ENCODE measurements around the gene HOXA5. TPM values are rescaled to one million over a fixed set of nuclear protein-coding genes. Genes with fewer than 3 reads are reported as not detected.
A peak's percentile ranks its signal among the peaks of the same experiment; 100 is the strongest.

The HOXA5 gene
- total and polyA plus RNA-seq, 2 donors = 0.24 to 0.43 TPM

- H3K9me3 ChIP-seq (ENCODE audit: control insufficient read depth in 2 of 2, insufficient read depth in 1 of 2, low read length in 1 of 2) = peaks cover 0 to 17% of the 10 kb centered on the region in 2 donors
- DNase-seq (ENCODE audit: low read depth in 6 of 9, low spot score in 9 of 9) = no peak
- peaks cover 31 to 55% of the 10 kb centered on the region in 2 donors for H3K4me1 ChIP-seq (ENCODE audit: control insufficient read depth in 2 of 2, insufficient read depth in 2 of 2, low read length in 2 of 2)
These were observed 22.6 kb upstream of the HOXA5 start for GRCh38 chr7:27165996-27166530.

GRCh38 chr7:27165089-27165995 lies 21.9 kb upstream of the HOXA5 start, which contains the start of gene HOXA9:
HOXA9 (minus strand) TSS chr7:27165537; CDS start chr7:27165457, 80 bp downstream.
- Histone ChIP-seq H3K36me3 (ENCODE audit: control insufficient read depth in 2 of 2, insufficient read depth in 2 of 2, low read length in 1 of 2) (peaks cover 0 to 3% of the 10 kb centered on the region in 2 donors), H3K27me3 (ENCODE audit: control insufficient read depth in 2 of 2, insufficient read depth in 1 of 2, low read length in 1 of 2) (peaks cover 61 to 100% of the 10 kb centered on the region in 2 donors), H3K4me1 (ENCODE audit: control insufficient read depth in 2 of 2, insufficient read depth in 2 of 2, low read length in 2 of 2) (peaks cover 35 to 61% of the 10 kb centered on the region in 2 donors), H3K9me3 (ENCODE audit: control insufficient read depth in 2 of 2, insufficient read depth in 1 of 2, low read length in 1 of 2) (peaks cover 0 to 17% of the 10 kb centered on the region in 2 donors), H3K27ac (ENCODE audit: low read depth in 1 of 2, low read length in 1 of 2) (no peak within 1 kb of the TSS), H3K4me3 (ENCODE audit: low read length in 2 of 2) (peak within 1 kb of the TSS; percentile 14 to 36)
- no peak for DNase-seq (ENCODE audit: low read depth in 6 of 9, low spot score in 9 of 9)
- 1% methylated on average over 82 of the region's 82 CpGs for WGBS

More at GRCh38 chr7:27165996-27166530, 22.6 kb upstream of the HOXA5 start:
- Histone ChIP-seq H3K27ac (ENCODE audit: low read depth in 1 of 2, low read length in 1 of 2) (no peak overlapping the region), H3K36me3 (ENCODE audit: control insufficient read depth in 2 of 2, insufficient read depth in 2 of 2, low read length in 1 of 2) (peaks cover 0 to 3% of the 10 kb centered on the region in 2 donors), H3K27me3 (ENCODE audit: control insufficient read depth in 2 of 2, insufficient read depth in 1 of 2, low read length in 1 of 2) (peaks cover 54 to 100% of the 10 kb centered on the region in 2 donors), H3K4me3 (ENCODE audit: low read length in 2 of 2) (peak overlapping the region; percentile 14 to 36)
- 2% methylated on average over 46 of the region's 46 CpGs for WGBS

- peaks cover 68 to 100% of the 10 kb centered on the region in 2 donors for H3K27me3 ChIP-seq (ENCODE audit: control insufficient read depth in 2 of 2, insufficient read depth in 1 of 2, low read length in 1 of 2)
- 4% methylated on average over 47 of the region's 47 CpGs for WGBS
- no peak for DNase-seq (ENCODE audit: low read depth in 6 of 9, low spot score in 9 of 9)
- H3K36me3 ChIP-seq (ENCODE audit: control insufficient read depth in 2 of 2, insufficient read depth in 2 of 2, low read length in 1 of 2) = peaks cover 0 to 3% of the 10 kb centered on the region in 2 donors
- H3K27ac ChIP-seq (ENCODE audit: low read depth in 1 of 2, low read length in 1 of 2) = no peak overlapping the region
- peak overlapping the region; percentile 14 to 36 for H3K4me3 ChIP-seq (ENCODE audit: low read length in 2 of 2)
- H3K4me1 ChIP-seq (ENCODE audit: control insufficient read depth in 2 of 2, insufficient read depth in 2 of 2, low read length in 2 of 2) = peaks cover 34 to 62% of the 10 kb centered on the region in 2 donors
- H3K9me3 ChIP-seq (ENCODE audit: control insufficient read depth in 2 of 2, insufficient read depth in 1 of 2, low read length in 1 of 2) = peaks cover 0 to 22% of the 10 kb centered on the region in 2 donors
These were observed 21.0 kb upstream of the HOXA5 start for GRCh38 chr7:27164367-27165088.

GRCh38 chr7:27164045-27164366 lies 20.5 kb upstream of the HOXA5 start:
- no peak overlapping the region for H3K4me3 ChIP-seq (ENCODE audit: low read length in 2 of 2)
- H3K9me3 ChIP-seq (ENCODE audit: control insufficient read depth in 2 of 2, insufficient read depth in 1 of 2, low read length in 1 of 2) = peaks cover 0 to 22% of the 10 kb centered on the region in 2 donors
- peaks cover 73 to 100% of the 10 kb centered on the region in 2 donors for H3K27me3 ChIP-seq (ENCODE audit: control insufficient read depth in 2 of 2, insufficient read depth in 1 of 2, low read length in 1 of 2)
- 18% methylated on average over 12 of the region's 12 CpGs for WGBS
- H3K27ac ChIP-seq (ENCODE audit: low read depth in 1 of 2, low read length in 1 of 2) = no peak overlapping the region
- no peak for DNase-seq (ENCODE audit: low read depth in 6 of 9, low spot score in 9 of 9)
- peaks cover 0 to 3% of the 10 kb centered on the region in 2 donors for H3K36me3 ChIP-seq (ENCODE audit: control insufficient read depth in 2 of 2, insufficient read depth in 2 of 2, low read length in 1 of 2)
- peaks cover 34 to 59% of the 10 kb centered on the region in 2 donors for H3K4me1 ChIP-seq (ENCODE audit: control insufficient read depth in 2 of 2, insufficient read depth in 2 of 2, low read length in 2 of 2)

GRCh38 chr7:27163288-27164044 lies 20.0 kb upstream of the HOXA5 start:
- H3K4me1 ChIP-seq (ENCODE audit: control insufficient read depth in 2 of 2, insufficient read depth in 2 of 2, low read length in 2 of 2) = peaks cover 34 to 59% of the 10 kb centered on the region in 2 donors
- no peak overlapping the region for H3K27ac ChIP-seq (ENCODE audit: low read depth in 1 of 2, low read length in 1 of 2)
- WGBS = 26% methylated on average over 24 of the region's 24 CpGs
- peaks cover 79 to 100% of the 10 kb centered on the region in 2 donors for H3K27me3 ChIP-seq (ENCODE audit: control insufficient read depth in 2 of 2, insufficient read depth in 1 of 2, low read length in 1 of 2)
- no peak overlapping the region for H3K4me3 ChIP-seq (ENCODE audit: low read length in 2 of 2)
- DNase-seq (ENCODE audit: low read depth in 6 of 9, low spot score in 9 of 9) = no peak
- peaks cover 0 to 3% of the 10 kb centered on the region in 2 donors for H3K36me3 ChIP-seq (ENCODE audit: control insufficient read depth in 2 of 2, insufficient read depth in 2 of 2, low read length in 1 of 2)
- peaks cover under 1 to 24% of the 10 kb centered on the region in 2 donors for H3K9me3 ChIP-seq (ENCODE audit: control insufficient read depth in 2 of 2, insufficient read depth in 1 of 2, low read length in 1 of 2)

- H3K27ac ChIP-seq (ENCODE audit: low read depth in 1 of 2, low read length in 1 of 2) = no peak overlapping the region
- WGBS = 61% methylated on average over 7 of the region's 7 CpGs
- no peak overlapping the region for H3K4me3 ChIP-seq (ENCODE audit: low read length in 2 of 2)
- H3K4me1 ChIP-seq (ENCODE audit: control insufficient read depth in 2 of 2, insufficient read depth in 2 of 2, low read length in 2 of 2) = peaks cover 39 to 57% of the 10 kb centered on the region in 2 donors
- H3K9me3 ChIP-seq (ENCODE audit: control insufficient read depth in 2 of 2, insufficient read depth in 1 of 2, low read length in 1 of 2) = peaks cover 3 to 26% of the 10 kb centered on the region in 2 donors
- H3K36me3 ChIP-seq (ENCODE audit: control insufficient read depth in 2 of 2, insufficient read depth in 2 of 2, low read length in 1 of 2) = peaks cover 0 to 3% of the 10 kb centered on the region in 2 donors
- DNase-seq (ENCODE audit: low read depth in 6 of 9, low spot score in 9 of 9) = no peak
- H3K27me3 ChIP-seq (ENCODE audit: control insufficient read depth in 2 of 2, insufficient read depth in 1 of 2, low read length in 1 of 2) = peaks cover 86 to 100% of the 10 kb centered on the region in 2 donors
These were observed 19.2 kb upstream of the HOXA5 start for GRCh38 chr7:27162561-27163287.

- Histone ChIP-seq H3K9me3 (ENCODE audit: control insufficient read depth in 2 of 2, insufficient read depth in 1 of 2, low read length in 1 of 2) (peaks cover 3 to 29% of the 10 kb centered on the region in 2 donors), H3K27me3 (ENCODE audit: control insufficient read depth in 2 of 2, insufficient read depth in 1 of 2, low read length in 1 of 2) (peaks cover 88 to 100% of the 10 kb centered on the region in 2 donors), H3K27ac (ENCODE audit: low read depth in 1 of 2, low read length in 1 of 2) (no peak overlapping the region), H3K36me3 (ENCODE audit: control insufficient read depth in 2 of 2, insufficient read depth in 2 of 2, low read length in 1 of 2) (peaks cover 0 to 3% of the 10 kb centered on the region in 2 donors), H3K4me3 (ENCODE audit: low read length in 2 of 2) (no peak overlapping the region), H3K4me1 (ENCODE audit: control insufficient read depth in 2 of 2, insufficient read depth in 2 of 2, low read length in 2 of 2) (peaks cover 35 to 60% of the 10 kb centered on the region in 2 donors)
- DNase-seq (ENCODE audit: low read depth in 6 of 9, low spot score in 9 of 9) = no peak
- 46% methylated on average over 30 of the region's 30 CpGs for WGBS
These were observed 18.5 kb upstream of the HOXA5 start for GRCh38 chr7:27161721-27162560.

Data from thymus (tissue), 11 donors.